ENCODE results near the gene CAVIN1. TPM values are rescaled to one million over a fixed set of nuclear protein-coding genes. Genes with fewer than 3 reads are reported as not detected.

CAVIN1 gene
- total and polyA plus RNA-seq, 2 donors (not counting 3 experiments of a cell fraction or from before 2014, with no cell fraction given), result 303 to 663 TPM

DNA sequence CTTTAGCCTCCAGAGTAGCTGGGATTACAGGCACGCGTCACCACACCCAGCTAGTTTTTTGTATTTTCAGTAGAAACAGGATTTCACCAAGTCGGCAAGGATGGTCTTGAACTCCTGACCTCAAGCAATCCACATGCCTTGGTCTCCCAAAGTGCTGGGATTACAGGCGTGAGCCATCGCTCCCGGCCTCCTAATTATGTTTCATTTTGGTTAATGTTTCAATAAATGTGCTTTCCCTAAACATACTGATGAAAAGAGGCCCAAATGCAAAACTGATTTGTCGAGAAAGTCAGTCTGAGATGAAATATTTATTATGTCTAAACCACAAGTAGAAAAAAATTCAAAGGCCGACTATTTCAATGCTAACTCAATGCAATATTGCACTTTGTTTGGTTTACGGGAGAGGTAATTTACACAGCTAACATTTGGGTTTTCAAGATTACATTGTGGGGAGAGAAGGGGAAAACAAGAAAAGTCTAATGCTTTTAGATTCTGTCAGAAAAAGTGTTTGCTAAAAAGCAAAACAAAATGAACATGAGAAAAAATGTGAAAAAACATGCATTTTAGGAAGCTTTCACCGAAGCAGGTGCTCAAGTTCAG, 44.6 kb downstream of the CAVIN1 start:
- no peaks in the 10 kb centered on the region for H3K9me1 ChIP-seq (replicated peaks; ENCODE audit: control insufficient read depth, extremely low read depth, insufficient read depth, low read length)
- TF ChIP-seq EZH2 (IDR thresholded peaks at IDR 0.05; ENCODE audit: borderline replicate concordance, low read depth, low read length, severe bottlenecking) (no peak), FOS (IDR thresholded peaks at IDR 0.05; ENCODE audit: borderline replicate concordance, insufficient read depth, low read length) (no peak), JUN (IDR thresholded peaks at IDR 0.05; ENCODE audit: borderline replicate concordance, insufficient read depth, insufficient read length, low read depth) (no peak), POLR2A (IDR thresholded peaks at IDR 0.05; ENCODE audit: low read depth, low read length) (no peak), MYC (IDR thresholded peaks at IDR 0.05; ENCODE audit: low read depth, low read length) (no peak)
- TF ChIP-seq, protein P1, sequence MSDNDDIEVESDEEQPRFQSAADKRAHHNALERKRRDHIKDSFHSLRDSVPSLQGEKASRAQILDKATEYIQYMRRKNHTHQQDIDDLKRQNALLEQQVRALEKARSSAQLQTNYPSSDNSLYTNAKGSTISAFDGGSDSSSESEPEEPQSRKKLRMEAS (IDR thresholded peaks at IDR 0.05; ENCODE audit: insufficient read depth, insufficient read length), result no peak
- H2AFZ ChIP-seq (ENCODE audit: low read depth, low read length), result no peak overlapping the region
- DNase-seq (ENCODE audit: low read depth, low spot score) (no peak), FAIRE-seq (no peak)
- H3K27ac ChIP-seq (ENCODE audit: insufficient read depth, low read depth, low read length), result peak overlapping the region; percentile 59
- dilution Hi-C loops (cut with MboI; ENCODE audit: extremely low pct_ligation_motif_present, low sequenced_read_pairs) (no loop called here), intact Hi-C loops (cut with micrococcal nuclease) (no loop called here)
- ChIA-PET CTCF (interaction anchor here (0.9 to 2.2 kb wide), 6 partner anchors 10 to 156 kb away, joined by 3 to 8 read pairs (median 4); partner anchors contain the start of gene STAT3), POLR2A (interaction anchor here (0.6 to 1.7 kb wide), 2 partner anchors 10 to 191 kb away, joined by 4 to 7 read pairs; partner anchors contain the start of gene STAT3)
- peak overlapping the region; percentile 96 for H3K4me2 ChIP-seq (ENCODE audit: insufficient read depth, low read length)
- H3K9ac ChIP-seq (replicated peaks; ENCODE audit: extremely low read depth, insufficient read depth, low read length), result peak overlapping the region; percentile 57
- H3K36me3 ChIP-seq (ENCODE audit: control insufficient read depth in 2 of 2, extremely low read depth in 1 of 2, insufficient read depth in 2 of 2, low read length in 2 of 2), result no peaks in the 10 kb centered on the region
- BruUV-seq (replicated peaks), result no TSS peak
- no peaks in the 10 kb centered on the region for H3K27me3 ChIP-seq (ENCODE audit: control insufficient read depth in 2 of 2, insufficient read depth in 2 of 2, low read length in 2 of 2)
- H3K4me1 ChIP-seq (ENCODE audit: control insufficient read depth, extremely low read depth, insufficient read depth, low read length), result peaks cover 13% of the 10 kb centered on the region
- H3K79me2 ChIP-seq (ENCODE audit: control insufficient read depth, insufficient read depth, low read length), result peaks cover 79% of the 10 kb centered on the region
- peaks cover 3% of the 10 kb centered on the region for H4K20me1 ChIP-seq (replicated peaks; ENCODE audit: control insufficient read depth, extremely low read depth, insufficient read depth, low read length)
- peak overlapping the region in 1 of 3 experiments; percentile 78 for H3K4me3 ChIP-seq (replicated peaks in 1 of 3; ENCODE audit: insufficient read depth in 1 of 3, low read depth in 1 of 3, low read length in 3 of 3)
- no peaks in the 10 kb centered on the region for H3K9me3 ChIP-seq (replicated peaks; ENCODE audit: control insufficient read depth, insufficient read depth, low read length)

GRCh38 chr17:42373896-42374295, 49.2 kb downstream of the CAVIN1 start:
- Histone ChIP-seq H3K4me3 (replicated peaks in 1 of 3; ENCODE audit: insufficient read depth in 1 of 3, low read depth in 1 of 3, low read length in 3 of 3) (no peak overlapping the region), H3K79me2 (ENCODE audit: control insufficient read depth, insufficient read depth, low read length) (peaks cover 76% of the 10 kb centered on the region), H3K4me2 (ENCODE audit: insufficient read depth, low read length) (no peak overlapping the region), H3K9me3 (replicated peaks; ENCODE audit: control insufficient read depth, insufficient read depth, low read length) (no peaks in the 10 kb centered on the region), H4K20me1 (replicated peaks; ENCODE audit: control insufficient read depth, extremely low read depth, insufficient read depth, low read length) (peaks cover 3% of the 10 kb centered on the region), H3K36me3 (ENCODE audit: control insufficient read depth in 2 of 2, extremely low read depth in 1 of 2, insufficient read depth in 2 of 2, low read length in 2 of 2) (no peaks in the 10 kb centered on the region), H3K9ac (replicated peaks; ENCODE audit: extremely low read depth, insufficient read depth, low read length) (no peak overlapping the region), H3K9me1 (replicated peaks; ENCODE audit: control insufficient read depth, extremely low read depth, insufficient read depth, low read length) (no peaks in the 10 kb centered on the region), H3K4me1 (ENCODE audit: control insufficient read depth, extremely low read depth, insufficient read depth, low read length) (peaks cover 4% of the 10 kb centered on the region), H3K27ac (ENCODE audit: insufficient read depth, low read depth, low read length) (no peak overlapping the region), H2AFZ (ENCODE audit: low read depth, low read length) (no peak overlapping the region), H3K27me3 (ENCODE audit: control insufficient read depth in 2 of 2, insufficient read depth in 2 of 2, low read length in 2 of 2) (no peaks in the 10 kb centered on the region)
- no TSS peak for BruUV-seq (replicated peaks)
- intact Hi-C loops (cut with micrococcal nuclease), result no loop called here
- dilution Hi-C loops (cut with MboI; ENCODE audit: extremely low pct_ligation_motif_present, low sequenced_read_pairs), result no loop called here
- ChIA-PET POLR2A (no interaction called here), CTCF (interaction anchor here (0.6 to 1.7 kb wide), 4 partner anchors 12 to 179 kb away, joined by 3 to 5 read pairs (median 4); partner anchors contain the start of gene GHDC)
- TF ChIP-seq POLR2AphosphoS5 (IDR thresholded peaks at IDR 0.05; ENCODE audit: insufficient read depth, low read depth, low read length) (no peak), POLR2A (IDR thresholded peaks at IDR 0.05; ENCODE audit: low read depth, low read length) (no peak), GATA2 (IDR thresholded peaks at IDR 0.05; ENCODE audit: insufficient read depth, insufficient read length, low read depth, low read length) (no peak), EZH2 (IDR thresholded peaks at IDR 0.05; ENCODE audit: borderline replicate concordance, low read depth, low read length, severe bottlenecking) (no peak), JUN (IDR thresholded peaks at IDR 0.05; ENCODE audit: borderline replicate concordance, insufficient read depth, insufficient read length, low read depth) (no peak), MYC (IDR thresholded peaks at IDR 0.05; ENCODE audit: low read depth, low read length) (no peak), FOS (IDR thresholded peaks at IDR 0.05; ENCODE audit: borderline replicate concordance, insufficient read depth, low read length) (no peak)
- TF ChIP-seq, protein P2, sequence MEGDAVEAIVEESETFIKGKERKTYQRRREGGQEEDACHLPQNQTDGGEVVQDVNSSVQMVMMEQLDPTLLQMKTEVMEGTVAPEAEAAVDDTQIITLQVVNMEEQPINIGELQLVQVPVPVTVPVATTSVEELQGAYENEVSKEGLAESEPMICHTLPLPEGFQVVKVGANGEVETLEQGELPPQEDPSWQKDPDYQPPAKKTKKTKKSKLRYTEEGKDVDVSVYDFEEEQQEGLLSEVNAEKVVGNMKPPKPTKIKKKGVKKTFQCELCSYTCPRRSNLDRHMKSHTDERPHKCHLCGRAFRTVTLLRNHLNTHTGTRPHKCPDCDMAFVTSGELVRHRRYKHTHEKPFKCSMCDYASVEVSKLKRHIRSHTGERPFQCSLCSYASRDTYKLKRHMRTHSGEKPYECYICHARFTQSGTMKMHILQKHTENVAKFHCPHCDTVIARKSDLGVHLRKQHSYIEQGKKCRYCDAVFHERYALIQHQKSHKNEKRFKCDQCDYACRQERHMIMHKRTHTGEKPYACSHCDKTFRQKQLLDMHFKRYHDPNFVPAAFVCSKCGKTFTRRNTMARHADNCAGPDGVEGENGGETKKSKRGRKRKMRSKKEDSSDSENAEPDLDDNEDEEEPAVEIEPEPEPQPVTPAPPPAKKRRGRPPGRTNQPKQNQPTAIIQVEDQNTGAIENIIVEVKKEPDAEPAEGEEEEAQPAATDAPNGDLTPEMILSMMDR (IDR thresholded peaks at IDR 0.05; ENCODE audit: extremely low read depth in 1 of 2, insufficient read depth in 1 of 2, low read depth in 1 of 2, low read length in 2 of 2), result no peak
- TF ChIP-seq, protein P1 (IDR thresholded peaks at IDR 0.05; ENCODE audit: insufficient read depth, insufficient read length), result no peak
- DNase-seq (ENCODE audit: low read depth, low spot score) (no peak), FAIRE-seq (no peak)

Data from endothelial cell of umbilical vein (primary cell).